ENCODE results near the gene FAM98B. TPM values are rescaled to one million over a fixed set of nuclear protein-coding genes. Genes with fewer than 3 reads are reported as not detected.

Gene FAM98B
- total RNA-seq, 2 experiments from 2014 or later: 34.7 to 42.9 TPM

DNA sequence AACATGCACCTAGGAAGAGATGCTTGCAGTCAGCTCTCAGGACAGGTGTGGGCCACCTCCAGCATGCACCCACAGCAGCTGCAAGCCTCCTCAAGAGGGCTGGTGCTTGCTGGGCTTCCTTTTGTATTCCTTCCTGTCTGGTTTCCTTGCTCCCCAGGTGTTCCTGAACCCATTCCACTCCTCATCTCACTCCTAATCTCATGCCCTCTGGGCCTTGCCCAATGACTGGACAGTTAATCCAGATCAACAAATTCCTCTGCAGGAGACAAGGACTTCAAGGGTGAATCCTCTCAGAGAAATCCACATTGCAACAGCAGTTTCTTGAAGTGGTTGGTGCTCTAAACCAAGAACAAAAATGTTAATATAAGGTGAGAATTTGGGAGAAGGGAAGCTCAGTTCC, 80.0 kb downstream of the FAM98B start:
- ChIA-PET CTCF (interaction anchor here (1.6 to 3.7 kb wide), 3 partner anchors 30 to 166 kb away, joined by 4 to 12 read pairs (median 9); partner anchors contain the start of gene RASGRP1), POLR2A (no interaction called here)
- H3K27ac Mint-ChIP-seq: peak overlapping the region; percentile 56
- H3K4me1 Mint-ChIP-seq: peaks cover 97% of the 10 kb centered on the region
- no peaks in the 10 kb centered on the region for H3K9me3 Mint-ChIP-seq
- no peak for DNase-seq
- peaks cover 93% of the 10 kb centered on the region for H3K36me3 Mint-ChIP-seq (ENCODE audit: low read depth)
- H3K27me3 Mint-ChIP-seq: no peaks in the 10 kb centered on the region
- no peak overlapping the region for H3K4me3 Mint-ChIP-seq

DNA sequence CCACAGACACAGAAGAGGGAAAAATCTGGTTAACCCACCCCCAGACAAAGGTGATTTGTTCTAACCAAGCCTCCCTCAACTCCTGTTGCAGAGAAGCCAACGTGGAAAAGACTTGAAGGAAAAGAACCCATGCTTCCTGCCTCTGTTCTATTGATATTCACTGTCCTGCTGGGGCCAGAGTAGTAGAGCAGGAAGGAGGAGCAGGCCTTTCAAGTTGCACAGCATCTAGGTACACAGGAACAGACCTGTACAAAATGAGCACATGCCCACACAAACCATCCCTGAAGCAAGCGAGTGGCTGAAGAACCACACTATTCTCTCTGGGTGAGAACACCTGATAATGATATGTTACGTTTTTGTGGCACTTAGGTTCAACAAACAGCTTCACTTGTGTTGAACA, 80.8 kb downstream of the FAM98B start:
- peaks cover 92% of the 10 kb centered on the region for H3K36me3 Mint-ChIP-seq (ENCODE audit: low read depth)
- no peaks in the 10 kb centered on the region for H3K9me3 Mint-ChIP-seq
- ChIA-PET POLR2A (interaction anchor here (1.6 kb wide), 1 partner anchor 29 kb away, joined by 3 read pairs; no protein-coding TSS in a partner anchor), CTCF (interaction anchor here (1.0 to 3.7 kb wide), 7 partner anchors 14 to 165 kb away, joined by 3 to 12 read pairs (median 4); partner anchors contain the start of gene RASGRP1)
- no peak overlapping the region for H3K4me3 Mint-ChIP-seq
- H3K27me3 Mint-ChIP-seq: no peaks in the 10 kb centered on the region
- peaks cover 98% of the 10 kb centered on the region for H3K4me1 Mint-ChIP-seq
- peak overlapping the region; percentile 28 for H3K27ac Mint-ChIP-seq
- DNase-seq: no peak

DNA sequence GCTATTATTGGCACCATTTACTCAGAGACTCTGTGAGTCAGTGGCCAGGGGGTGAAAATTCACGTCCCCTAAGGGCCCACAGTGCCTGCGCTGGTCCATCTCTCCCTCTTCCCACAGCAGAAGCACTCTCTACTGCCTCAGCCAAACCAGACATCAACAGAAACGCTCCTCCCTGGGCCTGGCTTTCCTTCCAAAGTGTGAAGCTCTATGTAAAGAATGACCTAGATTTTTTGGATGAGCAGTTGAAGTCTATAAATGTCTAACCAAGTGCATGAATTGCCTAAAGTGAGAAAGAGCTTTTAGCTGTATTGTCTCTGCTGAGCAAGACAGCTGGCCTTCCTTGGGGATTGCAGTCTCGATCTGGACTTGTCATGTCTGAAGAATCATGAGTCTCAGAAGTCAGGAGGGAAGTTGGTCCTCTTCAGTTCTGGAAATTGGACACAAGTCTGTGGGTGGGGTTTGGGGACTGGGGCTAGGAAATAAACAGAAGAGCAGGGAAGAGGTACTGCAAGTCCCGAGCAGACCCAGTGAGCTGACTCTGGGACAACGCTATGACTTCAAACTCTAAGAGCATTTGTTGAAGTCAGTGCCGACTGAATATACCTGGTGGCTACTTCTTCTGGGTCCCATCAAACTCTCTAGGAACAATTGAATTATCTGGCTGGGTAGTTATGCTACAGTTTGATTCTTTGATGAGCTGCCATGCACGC, 81.7 kb downstream of the FAM98B start:
- no peaks in the 10 kb centered on the region for H3K9me3 Mint-ChIP-seq
- H3K27me3 Mint-ChIP-seq: no peaks in the 10 kb centered on the region
- no peak for DNase-seq
- POLR2A ChIA-PET: interaction anchor here (1.6 kb wide), 1 partner anchor 28 kb away, joined by 3 read pairs; no protein-coding TSS in a partner anchor
- peak overlapping the region; percentile 28 for H3K27ac Mint-ChIP-seq
- H3K36me3 Mint-ChIP-seq (ENCODE audit: low read depth): peaks cover 89% of the 10 kb centered on the region
- no peak overlapping the region for H3K4me3 Mint-ChIP-seq
- CTCF ChIA-PET: interaction anchor here (0.7 to 3.7 kb wide), 9 partner anchors 13 to 164 kb away, joined by 3 to 12 read pairs (median 3); partner anchors contain the start of genes FAM98B and RASGRP1
- H3K4me1 Mint-ChIP-seq: peaks cover 96% of the 10 kb centered on the region

DNA sequence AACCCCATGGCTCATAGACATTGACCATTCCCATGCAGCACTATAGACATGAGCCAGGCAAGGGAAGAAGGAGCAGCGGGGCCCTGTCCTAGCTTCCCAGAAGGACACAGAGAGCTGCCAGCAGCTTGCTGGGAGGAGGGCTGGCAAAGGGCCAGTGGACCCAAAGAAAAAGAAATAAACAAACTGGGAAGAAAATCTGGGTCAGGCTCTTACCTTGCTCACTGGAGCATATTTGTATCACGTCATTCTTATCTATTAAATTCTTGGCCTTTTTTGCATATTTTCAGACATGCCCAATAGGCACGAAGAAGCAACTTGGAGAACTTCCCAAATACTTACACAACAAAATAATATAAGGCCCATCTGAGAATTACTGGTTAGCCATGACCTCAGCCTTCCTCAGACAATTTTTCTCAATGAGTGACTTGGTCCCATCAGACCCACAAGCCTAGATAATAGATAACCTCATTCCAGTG, 82.3 kb downstream of the FAM98B start:
- Mint-ChIP-seq H3K27me3 (no peaks in the 10 kb centered on the region), H3K4me3 (no peak overlapping the region), H3K27ac (no peak overlapping the region), H3K36me3 (ENCODE audit: low read depth) (peaks cover 88% of the 10 kb centered on the region), H3K9me3 (no peaks in the 10 kb centered on the region), H3K4me1 (peaks cover 96% of the 10 kb centered on the region)
- POLR2A ChIA-PET: interaction anchor here (1.6 kb wide), 1 partner anchor 27 kb away, joined by 3 read pairs; no protein-coding TSS in a partner anchor
- DNase-seq: no peak
- CTCF ChIA-PET: interaction anchor here (0.7 to 1.0 kb wide), 2 partner anchors 24 to 82 kb away, joined by 3 to 5 read pairs; partner anchors contain the start of gene FAM98B

Other genes starting within 250 kb of the FAM98B start
- gene SPRED1, start 201.3 kb upstream of the FAM98B start, total RNA-seq: under 1 TPM; 0.15 to 0.29 TPM
- 100 to 1,000 TPM; 185 to 204 TPM for gene RASGRP1, start 110.7 kb downstream of the FAM98B start, total RNA-seq

All from activated CD4-positive, alpha-beta T cell treated with anti-CD3 and anti-CD28 coated beads, Interleukin-2, amount 10 ng/mL, durations not matched to agents 7 days and 5 days (primary cell).